ENCODE measurements around the gene MYL2. TPM values are rescaled to one million over a fixed set of nuclear protein-coding genes. Genes with fewer than 3 reads are reported as not detected.
"Not testable (repeated sequence)": the region's sequence is repeated elsewhere in the genome, so short reads cannot be mapped to it uniquely, and the experiment has no call there.

MYL2 gene
- total and polyA plus RNA-seq, 2 donors (not counting 1 experiment from before 2014, with no cell fraction given), result 0.18 to 0.39 TPM

DNA sequence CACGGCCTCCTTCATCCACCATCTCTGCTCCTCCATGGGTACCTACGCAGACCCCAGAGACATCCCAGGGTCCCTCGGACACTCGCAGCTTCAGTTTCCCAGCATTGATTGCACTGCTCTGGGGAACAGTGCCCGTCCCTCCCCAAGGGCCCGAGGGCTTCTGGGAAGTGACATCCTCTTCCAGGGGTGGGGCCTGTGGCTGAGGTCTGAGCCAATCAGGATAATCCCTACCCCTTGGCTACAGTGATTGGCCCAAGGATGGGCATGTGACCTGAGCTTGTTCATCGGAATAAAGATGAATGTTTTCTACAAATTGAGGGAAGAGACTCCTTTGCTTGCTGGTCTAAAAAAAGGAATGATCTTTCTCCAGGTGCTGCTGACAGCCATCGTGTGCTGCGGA is 37.3 kb upstream of the MYL2 start:
- TF ChIP-seq EZH2 (IDR thresholded peaks at IDR 0.05; ENCODE audit: borderline replicate concordance, insufficient read depth, low read depth, low read length, poor library complexity, severe bottlenecking), result no peak
- TF ChIP-seq, protein P1, sequence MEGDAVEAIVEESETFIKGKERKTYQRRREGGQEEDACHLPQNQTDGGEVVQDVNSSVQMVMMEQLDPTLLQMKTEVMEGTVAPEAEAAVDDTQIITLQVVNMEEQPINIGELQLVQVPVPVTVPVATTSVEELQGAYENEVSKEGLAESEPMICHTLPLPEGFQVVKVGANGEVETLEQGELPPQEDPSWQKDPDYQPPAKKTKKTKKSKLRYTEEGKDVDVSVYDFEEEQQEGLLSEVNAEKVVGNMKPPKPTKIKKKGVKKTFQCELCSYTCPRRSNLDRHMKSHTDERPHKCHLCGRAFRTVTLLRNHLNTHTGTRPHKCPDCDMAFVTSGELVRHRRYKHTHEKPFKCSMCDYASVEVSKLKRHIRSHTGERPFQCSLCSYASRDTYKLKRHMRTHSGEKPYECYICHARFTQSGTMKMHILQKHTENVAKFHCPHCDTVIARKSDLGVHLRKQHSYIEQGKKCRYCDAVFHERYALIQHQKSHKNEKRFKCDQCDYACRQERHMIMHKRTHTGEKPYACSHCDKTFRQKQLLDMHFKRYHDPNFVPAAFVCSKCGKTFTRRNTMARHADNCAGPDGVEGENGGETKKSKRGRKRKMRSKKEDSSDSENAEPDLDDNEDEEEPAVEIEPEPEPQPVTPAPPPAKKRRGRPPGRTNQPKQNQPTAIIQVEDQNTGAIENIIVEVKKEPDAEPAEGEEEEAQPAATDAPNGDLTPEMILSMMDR (IDR thresholded peaks at IDR 0.05), result no peak
- 95% methylated on average over 7 of the region's 9 CpGs for WGBS (ENCODE audit: insufficient coverage)
- DNase-seq (no peak), ATAC-seq (ENCODE audit: low read depth) (no peak)
- intact Hi-C loops (cut with micrococcal nuclease), result no loop called here
- Histone ChIP-seq H2AFZ (ENCODE audit: insufficient read depth, low read depth, low read length, poor library complexity, severe bottlenecking) (no peak overlapping the region), H3K79me2 (ENCODE audit: control insufficient read depth, insufficient read depth, low read length) (no peaks in the 10 kb centered on the region), H3K9ac (ENCODE audit: low read length) (no peak overlapping the region), H3K36me3 (replicated peaks in 1 of 2; ENCODE audit: control extremely low read depth in 1 of 2, control insufficient read depth in 1 of 2, extremely low read depth in 1 of 2, insufficient read depth in 2 of 2, low read length in 1 of 2) (no peaks in the 10 kb centered on the region), H3K4me3 (ENCODE audit: control extremely low read depth in 1 of 5, extremely low read depth in 1 of 5, insufficient read depth in 1 of 5, low read depth in 2 of 5, low read length in 4 of 5) (no peak overlapping the region), H3K4me2 (replicated peaks; ENCODE audit: low read depth, low read length, poor library complexity, severe bottlenecking) (no peak overlapping the region), H3K9me3 (ENCODE audit: control extremely low read depth in 1 of 3, control insufficient read depth in 2 of 3, insufficient read depth in 1 of 3, low read length in 2 of 3) (peaks cover 1 to 4% (median 3%) of the 10 kb centered on the region in 3 donors), H3K27me3 (replicated peaks in 1 of 4; ENCODE audit: control extremely low read depth in 1 of 4, control insufficient read depth in 3 of 4, insufficient read depth in 4 of 4, low read length in 3 of 4) (peaks cover 0 to 9% (median 3%) of the 10 kb centered on the region in 4 experiments), H3K27ac (ENCODE audit: low read length in 2 of 2) (no peak overlapping the region), H3K4me1 (ENCODE audit: control insufficient read depth in 2 of 2, insufficient read depth in 2 of 2, low read length in 2 of 2) (no peaks in the 10 kb centered on the region), H4K20me1 (ENCODE audit: control insufficient read depth, insufficient read depth, low read length, poor library complexity, severe bottlenecking) (no peaks in the 10 kb centered on the region)
- no peaks in the 10 kb centered on the region for H3K9me3 Mint-ChIP-seq (ENCODE audit: insufficient read depth)
- H3K4me1 Mint-ChIP-seq, result no peaks in the 10 kb centered on the region
- peaks cover 41% of the 10 kb centered on the region for H3K27me3 Mint-ChIP-seq
- H3K27ac Mint-ChIP-seq, result no peak overlapping the region
- ChIA-PET POLR2A (no interaction called here), CTCF (no interaction called here)
- H3K4me3 Mint-ChIP-seq, result no peak overlapping the region

DNA sequence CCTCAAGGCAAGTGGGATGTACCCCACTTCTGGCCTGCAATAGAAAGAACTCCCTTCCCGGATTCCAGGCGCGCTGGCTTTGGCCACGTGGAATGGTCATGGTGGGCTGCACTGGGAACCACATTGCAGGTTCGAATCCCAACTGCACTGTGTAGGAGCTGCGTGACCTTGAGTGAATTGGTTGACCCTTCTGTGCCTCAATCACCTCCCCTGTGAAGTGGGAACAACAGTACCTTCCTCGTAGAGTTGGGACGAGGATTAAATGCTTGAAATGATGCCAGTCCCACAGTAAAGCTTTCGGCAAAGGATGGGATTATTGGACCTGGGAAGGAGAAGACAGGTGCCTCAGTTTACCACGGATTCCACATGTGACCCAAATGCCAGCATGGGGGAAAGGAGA is 36.8 kb upstream of the MYL2 start:
- H3K4me3 ChIP-seq (ENCODE audit: control extremely low read depth in 1 of 5, extremely low read depth in 1 of 5, insufficient read depth in 1 of 5, low read depth in 2 of 5, low read length in 4 of 5), result no peak overlapping the region
- H3K36me3 ChIP-seq (replicated peaks in 1 of 2; ENCODE audit: control extremely low read depth in 1 of 2, control insufficient read depth in 1 of 2, extremely low read depth in 1 of 2, insufficient read depth in 2 of 2, low read length in 1 of 2), result no peaks in the 10 kb centered on the region
- no peaks in the 10 kb centered on the region for H3K9me3 Mint-ChIP-seq (ENCODE audit: insufficient read depth)
- H3K9ac ChIP-seq (ENCODE audit: low read length), result no peak overlapping the region
- no peak overlapping the region for H3K27ac ChIP-seq (ENCODE audit: low read length in 2 of 2)
- POLR2A ChIA-PET, result no interaction called here
- H2AFZ ChIP-seq (ENCODE audit: insufficient read depth, low read depth, low read length, poor library complexity, severe bottlenecking), result no peak overlapping the region
- H3K4me1 Mint-ChIP-seq, result no peaks in the 10 kb centered on the region
- no peak overlapping the region for H3K4me3 Mint-ChIP-seq
- H3K27me3 Mint-ChIP-seq, result peaks cover 38% of the 10 kb centered on the region
- TF ChIP-seq, protein P1 (IDR thresholded peaks at IDR 0.05), result no peak
- TF ChIP-seq EZH2 (IDR thresholded peaks at IDR 0.05; ENCODE audit: borderline replicate concordance, insufficient read depth, low read depth, low read length, poor library complexity, severe bottlenecking), result no peak
- H3K27me3 ChIP-seq (replicated peaks in 1 of 4; ENCODE audit: control extremely low read depth in 1 of 4, control insufficient read depth in 3 of 4, insufficient read depth in 4 of 4, low read length in 3 of 4), result peaks cover 0 to 9% (median 3%) of the 10 kb centered on the region in 4 experiments
- no peaks in the 10 kb centered on the region for H3K79me2 ChIP-seq (ENCODE audit: control insufficient read depth, insufficient read depth, low read length)
- H3K9me3 ChIP-seq (ENCODE audit: control extremely low read depth in 1 of 3, control insufficient read depth in 2 of 3, insufficient read depth in 1 of 3, low read length in 2 of 3), result peaks cover 1 to 4% (median 3%) of the 10 kb centered on the region in 3 donors
- DNase-seq (no peak), ATAC-seq (ENCODE audit: low read depth) (no peak)
- no peaks in the 10 kb centered on the region for H3K4me1 ChIP-seq (ENCODE audit: control insufficient read depth in 2 of 2, insufficient read depth in 2 of 2, low read length in 2 of 2)
- 92% methylated on average over 7 of the region's 10 CpGs for WGBS (ENCODE audit: insufficient coverage)
- no peaks in the 10 kb centered on the region for H4K20me1 ChIP-seq (ENCODE audit: control insufficient read depth, insufficient read depth, low read length, poor library complexity, severe bottlenecking)
- CTCF ChIA-PET, result no interaction called here
- H3K27ac Mint-ChIP-seq, result no peak overlapping the region
- intact Hi-C loops (cut with micrococcal nuclease), result no loop called here
- no peak overlapping the region for H3K4me2 ChIP-seq (replicated peaks; ENCODE audit: low read depth, low read length, poor library complexity, severe bottlenecking)

DNA sequence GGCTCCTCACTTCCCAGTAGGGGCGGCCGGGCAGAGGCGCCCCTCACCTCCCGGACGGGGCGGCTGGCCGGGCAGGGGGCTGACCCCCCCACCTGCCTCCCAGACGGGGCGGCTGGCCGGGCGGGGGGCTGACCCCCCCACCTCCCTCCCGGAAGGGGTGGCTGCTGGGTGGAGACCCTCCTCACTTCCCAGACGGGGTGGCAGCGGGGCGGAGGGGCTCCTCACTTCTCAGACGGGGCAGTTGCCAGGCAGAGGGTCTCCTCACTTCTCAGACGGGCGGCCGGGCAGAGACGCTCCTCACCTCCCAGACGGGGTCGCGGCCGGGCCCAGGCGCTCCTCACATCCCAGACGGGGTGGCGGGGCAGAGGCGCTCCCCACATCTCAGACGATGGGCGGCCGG is 30.5 kb upstream of the MYL2 start:
- H3K9me3 ChIP-seq (ENCODE audit: control extremely low read depth in 1 of 3, control insufficient read depth in 2 of 3, insufficient read depth in 1 of 3, low read length in 2 of 3); ATAC-seq (ENCODE audit: low read depth); H3K4me1 Mint-ChIP-seq; H3K27ac ChIP-seq (ENCODE audit: low read length in 2 of 2); H3K4me2 ChIP-seq (replicated peaks; ENCODE audit: low read depth, low read length, poor library complexity, severe bottlenecking); CTCF ChIA-PET; H3K4me3 Mint-ChIP-seq; H3K4me1 ChIP-seq (ENCODE audit: control insufficient read depth in 2 of 2, insufficient read depth in 2 of 2, low read length in 2 of 2); intact Hi-C loops (cut with micrococcal nuclease); H3K36me3 ChIP-seq (replicated peaks in 1 of 2; ENCODE audit: control extremely low read depth in 1 of 2, control insufficient read depth in 1 of 2, extremely low read depth in 1 of 2, insufficient read depth in 2 of 2, low read length in 1 of 2); H4K20me1 ChIP-seq (ENCODE audit: control insufficient read depth, insufficient read depth, low read length, poor library complexity, severe bottlenecking); H3K27me3 ChIP-seq (replicated peaks in 1 of 4; ENCODE audit: control extremely low read depth in 1 of 4, control insufficient read depth in 3 of 4, insufficient read depth in 4 of 4, low read length in 3 of 4); POLR2A ChIA-PET; H3K9me3 Mint-ChIP-seq (ENCODE audit: insufficient read depth); H3K9ac ChIP-seq (ENCODE audit: low read length); H2AFZ ChIP-seq (ENCODE audit: insufficient read depth, low read depth, low read length, poor library complexity, severe bottlenecking); H3K27ac Mint-ChIP-seq; H3K4me3 ChIP-seq (ENCODE audit: control extremely low read depth in 1 of 5, extremely low read depth in 1 of 5, insufficient read depth in 1 of 5, low read depth in 2 of 5, low read length in 4 of 5); H3K79me2 ChIP-seq (ENCODE audit: control insufficient read depth, insufficient read depth, low read length); DNase-seq: not testable (repeated sequence)
- WGBS (ENCODE audit: insufficient coverage), result 98% methylated on average over 19 of the region's 31 CpGs
- peaks cover 15% of the 10 kb centered on the region for H3K27me3 Mint-ChIP-seq

Measured in B cell (primary cell).